Measurements from ENCODE around the gene INO80B.

DNA sequence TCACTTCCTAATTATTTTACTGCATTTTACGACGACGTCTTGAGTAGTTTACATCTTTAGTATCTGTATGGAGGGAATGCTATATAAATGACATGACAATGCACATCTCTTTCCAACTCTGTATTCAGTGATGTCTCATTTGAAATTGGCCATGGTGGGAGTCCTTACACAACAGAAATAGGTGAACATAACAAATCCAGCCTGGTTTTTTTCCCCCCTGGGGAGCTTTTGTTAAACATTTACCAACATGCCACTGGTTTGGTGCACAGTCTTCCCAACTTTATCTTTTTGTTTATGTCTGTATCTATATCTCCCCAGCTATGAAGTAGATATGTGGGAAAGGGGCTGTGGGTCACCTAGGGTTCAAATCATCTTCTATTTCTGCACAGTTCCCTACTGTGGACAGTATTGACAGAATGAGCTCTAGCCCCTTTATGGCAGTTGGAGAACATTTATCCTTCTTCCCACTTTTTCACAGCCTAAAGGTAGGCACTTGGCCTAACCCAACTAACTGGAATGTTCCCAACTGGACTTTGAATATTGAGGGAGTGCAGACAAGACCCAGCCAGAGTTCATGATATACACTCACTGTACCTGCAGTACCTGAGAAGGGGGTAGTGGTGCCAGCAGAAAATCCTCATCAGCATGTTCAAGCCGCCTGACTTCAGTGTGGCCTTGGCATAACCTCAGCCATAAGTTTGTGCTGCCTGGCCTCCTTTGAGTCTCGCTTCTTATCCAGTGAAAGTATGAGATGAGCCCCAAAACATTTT is 7.5 kb upstream of the INO80B start:
- TF ChIP-seq, protein P1, sequence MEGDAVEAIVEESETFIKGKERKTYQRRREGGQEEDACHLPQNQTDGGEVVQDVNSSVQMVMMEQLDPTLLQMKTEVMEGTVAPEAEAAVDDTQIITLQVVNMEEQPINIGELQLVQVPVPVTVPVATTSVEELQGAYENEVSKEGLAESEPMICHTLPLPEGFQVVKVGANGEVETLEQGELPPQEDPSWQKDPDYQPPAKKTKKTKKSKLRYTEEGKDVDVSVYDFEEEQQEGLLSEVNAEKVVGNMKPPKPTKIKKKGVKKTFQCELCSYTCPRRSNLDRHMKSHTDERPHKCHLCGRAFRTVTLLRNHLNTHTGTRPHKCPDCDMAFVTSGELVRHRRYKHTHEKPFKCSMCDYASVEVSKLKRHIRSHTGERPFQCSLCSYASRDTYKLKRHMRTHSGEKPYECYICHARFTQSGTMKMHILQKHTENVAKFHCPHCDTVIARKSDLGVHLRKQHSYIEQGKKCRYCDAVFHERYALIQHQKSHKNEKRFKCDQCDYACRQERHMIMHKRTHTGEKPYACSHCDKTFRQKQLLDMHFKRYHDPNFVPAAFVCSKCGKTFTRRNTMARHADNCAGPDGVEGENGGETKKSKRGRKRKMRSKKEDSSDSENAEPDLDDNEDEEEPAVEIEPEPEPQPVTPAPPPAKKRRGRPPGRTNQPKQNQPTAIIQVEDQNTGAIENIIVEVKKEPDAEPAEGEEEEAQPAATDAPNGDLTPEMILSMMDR (IDR thresholded peaks at IDR 0.05) = no peak
- no peak for TF ChIP-seq EZH2 (IDR thresholded peaks at IDR 0.05; ENCODE audit: borderline replicate concordance, insufficient read depth, low read depth, low read length, poor library complexity, severe bottlenecking)

Data from B cell (primary cell).